ENCODE results near the gene RAD23A.

RAD23A gene

DNA sequence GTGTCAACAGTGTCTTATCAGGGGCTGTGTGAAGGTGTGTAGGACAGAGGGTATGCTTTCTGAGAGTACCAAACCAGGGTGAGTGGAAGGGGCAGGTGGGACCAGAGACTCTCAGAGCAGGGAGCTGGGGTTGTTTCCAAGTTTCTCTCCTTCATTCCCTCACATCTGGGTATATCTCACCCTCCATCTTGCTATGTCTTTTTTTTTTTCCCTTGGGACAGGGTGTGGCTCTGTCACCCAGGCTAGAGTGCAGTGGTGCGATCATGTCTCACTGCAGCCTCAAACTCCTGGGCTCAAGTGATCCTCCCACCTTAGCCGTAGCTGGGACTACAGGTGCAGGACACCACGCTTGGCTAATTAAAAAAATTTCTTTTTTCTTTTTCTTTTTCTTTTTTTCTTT is 34.3 kb downstream of the RAD23A start:
- Histone ChIP-seq H3K4me3 (ENCODE audit: low read depth, low read length) (no peak overlapping the region), H3K9me3 (ENCODE audit: control insufficient read depth, low read length) (no peaks in the 10 kb centered on the region), H3K9ac (no peak overlapping the region), H3K27me3 (ENCODE audit: control insufficient read depth, insufficient read depth, low read length) (no peaks in the 10 kb centered on the region), H3K79me2 (no peaks in the 10 kb centered on the region), H3K4me1 (no peaks in the 10 kb centered on the region), H3K36me3 (ENCODE audit: control insufficient read depth, insufficient read depth, low read length) (no peaks in the 10 kb centered on the region), H3K4me2 (ENCODE audit: low read length) (no peak overlapping the region), H2AFZ (no peak overlapping the region), H3K27ac (no peak overlapping the region)
- TF ChIP-seq, protein P1, sequence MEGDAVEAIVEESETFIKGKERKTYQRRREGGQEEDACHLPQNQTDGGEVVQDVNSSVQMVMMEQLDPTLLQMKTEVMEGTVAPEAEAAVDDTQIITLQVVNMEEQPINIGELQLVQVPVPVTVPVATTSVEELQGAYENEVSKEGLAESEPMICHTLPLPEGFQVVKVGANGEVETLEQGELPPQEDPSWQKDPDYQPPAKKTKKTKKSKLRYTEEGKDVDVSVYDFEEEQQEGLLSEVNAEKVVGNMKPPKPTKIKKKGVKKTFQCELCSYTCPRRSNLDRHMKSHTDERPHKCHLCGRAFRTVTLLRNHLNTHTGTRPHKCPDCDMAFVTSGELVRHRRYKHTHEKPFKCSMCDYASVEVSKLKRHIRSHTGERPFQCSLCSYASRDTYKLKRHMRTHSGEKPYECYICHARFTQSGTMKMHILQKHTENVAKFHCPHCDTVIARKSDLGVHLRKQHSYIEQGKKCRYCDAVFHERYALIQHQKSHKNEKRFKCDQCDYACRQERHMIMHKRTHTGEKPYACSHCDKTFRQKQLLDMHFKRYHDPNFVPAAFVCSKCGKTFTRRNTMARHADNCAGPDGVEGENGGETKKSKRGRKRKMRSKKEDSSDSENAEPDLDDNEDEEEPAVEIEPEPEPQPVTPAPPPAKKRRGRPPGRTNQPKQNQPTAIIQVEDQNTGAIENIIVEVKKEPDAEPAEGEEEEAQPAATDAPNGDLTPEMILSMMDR (IDR thresholded peaks at IDR 0.05): no peak

DNA sequence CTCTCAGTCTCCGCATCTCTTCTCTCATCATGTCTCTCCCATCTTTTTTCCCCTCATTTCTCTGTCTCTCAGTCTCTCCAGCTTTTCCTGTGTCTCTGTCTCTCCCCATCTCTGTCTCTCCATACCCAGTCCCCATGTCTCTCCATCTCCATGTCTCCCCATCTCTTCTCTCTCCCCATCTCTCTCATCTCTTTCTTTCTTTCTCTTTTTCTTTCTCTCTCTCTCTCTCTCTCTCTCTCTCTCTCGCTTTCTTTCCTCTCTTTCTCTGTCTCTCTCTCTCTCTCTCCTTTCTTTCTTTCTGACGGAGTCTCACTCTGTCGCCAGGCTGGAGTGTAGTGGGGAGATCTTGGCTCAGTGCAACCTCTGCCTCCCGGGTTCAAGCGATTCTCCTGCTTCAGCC is 37.0 kb downstream of the RAD23A start:
- TF ChIP-seq, protein P1 (IDR thresholded peaks at IDR 0.05): no peak
- H3K4me3 ChIP-seq (ENCODE audit: low read depth, low read length): no peak overlapping the region
- no peaks in the 10 kb centered on the region for H3K9me3 ChIP-seq (ENCODE audit: control insufficient read depth, low read length)
- H3K4me1 ChIP-seq: no peaks in the 10 kb centered on the region
- no peak overlapping the region for H3K4me2 ChIP-seq (ENCODE audit: low read length)
- no peaks in the 10 kb centered on the region for H3K79me2 ChIP-seq
- no peaks in the 10 kb centered on the region for H3K27me3 ChIP-seq (ENCODE audit: control insufficient read depth, insufficient read depth, low read length)
- no peak overlapping the region for H3K9ac ChIP-seq
- H2AFZ ChIP-seq: no peak overlapping the region
- no peaks in the 10 kb centered on the region for H3K36me3 ChIP-seq (ENCODE audit: control insufficient read depth, insufficient read depth, low read length)
- no peak overlapping the region for H3K27ac ChIP-seq

DNA sequence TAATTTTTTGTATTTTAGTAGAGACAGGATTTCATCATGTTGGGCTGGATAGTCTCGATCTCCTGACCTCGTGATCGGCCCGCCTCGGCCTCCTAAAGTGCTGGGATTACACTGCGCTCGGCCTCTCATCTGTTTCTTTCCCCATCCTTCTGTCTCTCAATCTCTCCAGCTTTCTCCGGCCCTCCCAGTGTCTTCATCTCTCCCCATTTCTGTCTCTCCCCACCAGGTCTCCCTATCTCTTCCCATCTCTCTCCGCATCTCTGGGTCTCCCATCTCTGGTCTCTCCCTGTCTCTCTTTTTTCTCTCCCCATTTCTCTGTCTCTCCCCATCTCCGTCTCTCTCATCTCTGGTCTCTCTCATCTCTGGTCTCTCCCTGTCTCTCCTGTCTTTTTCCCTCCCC is 37.4 kb downstream of the RAD23A start:
- TF ChIP-seq, protein P1 (IDR thresholded peaks at IDR 0.05): no peak
- Histone ChIP-seq H3K27me3 (ENCODE audit: control insufficient read depth, insufficient read depth, low read length) (no peaks in the 10 kb centered on the region), H3K4me1 (no peaks in the 10 kb centered on the region), H2AFZ (peak overlapping the region; percentile 62), H3K4me3 (ENCODE audit: low read depth, low read length) (peak overlapping the region; percentile 53), H3K9me3 (ENCODE audit: control insufficient read depth, low read length) (no peaks in the 10 kb centered on the region), H3K9ac (no peak overlapping the region), H3K4me2 (ENCODE audit: low read length) (peak overlapping the region; percentile 67), H3K27ac (no peak overlapping the region), H3K36me3 (ENCODE audit: control insufficient read depth, insufficient read depth, low read length) (no peaks in the 10 kb centered on the region), H3K79me2 (no peaks in the 10 kb centered on the region)

DNA sequence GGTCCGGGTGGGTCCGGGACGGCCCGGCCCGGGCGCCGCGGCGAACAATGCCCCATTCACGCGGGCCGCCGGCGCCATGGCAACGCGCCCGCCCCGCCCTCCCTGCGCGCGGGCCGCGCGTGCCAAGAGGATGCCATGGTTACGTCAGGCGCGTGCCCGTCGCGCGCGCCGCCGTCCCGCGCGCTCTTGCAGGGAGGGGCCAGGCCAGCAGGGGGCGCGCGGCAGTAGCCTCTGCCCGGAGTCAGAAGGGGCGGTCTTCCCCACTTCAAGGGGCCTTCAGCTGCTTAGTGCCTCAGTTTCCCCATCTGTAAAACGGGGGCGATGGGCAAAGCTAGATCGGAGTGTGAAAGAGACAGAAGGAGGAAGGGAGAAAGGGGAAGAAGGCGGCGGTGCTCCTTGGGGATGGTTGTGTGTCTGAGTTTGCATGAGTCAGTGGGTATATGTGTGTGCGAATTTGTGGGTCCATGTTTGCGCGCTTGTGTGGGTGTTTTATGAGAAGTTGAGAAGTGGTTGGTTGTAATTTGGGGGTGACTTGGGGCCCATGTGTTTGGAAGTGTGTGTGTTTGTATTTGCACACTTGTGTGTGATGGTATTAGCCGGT is 38.0 kb downstream of the RAD23A start:
- Histone ChIP-seq H3K27ac (no peak overlapping the region), H3K27me3 (ENCODE audit: control insufficient read depth, insufficient read depth, low read length) (no peaks in the 10 kb centered on the region), H3K9me3 (ENCODE audit: control insufficient read depth, low read length) (no peaks in the 10 kb centered on the region), H3K4me1 (no peaks in the 10 kb centered on the region), H2AFZ (peak overlapping the region; percentile 62), H3K36me3 (ENCODE audit: control insufficient read depth, insufficient read depth, low read length) (no peaks in the 10 kb centered on the region), H3K9ac (no peak overlapping the region), H3K4me3 (ENCODE audit: low read depth, low read length) (peak overlapping the region; percentile 53), H3K79me2 (no peaks in the 10 kb centered on the region), H3K4me2 (ENCODE audit: low read length) (peak overlapping the region; percentile 67)
- TF ChIP-seq, protein P1 (IDR thresholded peaks at IDR 0.05): peak; percentile 80

DNA sequence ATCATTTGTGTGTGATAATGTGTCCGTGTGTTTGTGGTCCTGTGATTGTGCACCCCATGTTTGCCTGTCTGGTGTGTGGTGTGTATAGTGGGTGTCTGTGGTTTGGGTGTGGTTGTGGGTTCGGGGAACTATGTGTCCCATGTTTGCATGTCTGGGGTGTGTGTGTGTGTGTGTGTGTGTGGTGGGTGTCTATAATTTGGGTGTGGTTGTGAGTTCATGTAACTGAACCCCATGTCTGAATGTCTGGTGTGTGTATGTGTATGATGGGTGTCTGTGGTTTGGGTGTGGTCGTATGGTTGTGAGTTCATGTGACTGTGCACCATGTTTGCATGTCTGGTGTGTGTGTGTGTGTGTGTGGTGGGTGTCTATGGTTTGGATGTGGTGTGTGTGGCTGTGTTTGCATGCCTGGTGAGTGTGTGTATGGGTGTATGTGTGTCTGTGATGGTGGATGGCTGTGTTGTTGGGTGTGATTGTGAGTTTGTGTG is 38.5 kb downstream of the RAD23A start:
- no peak overlapping the region for H3K27ac ChIP-seq
- H3K27me3 ChIP-seq (ENCODE audit: control insufficient read depth, insufficient read depth, low read length): no peaks in the 10 kb centered on the region
- H3K79me2 ChIP-seq: no peaks in the 10 kb centered on the region
- TF ChIP-seq, protein P1 (IDR thresholded peaks at IDR 0.05): no peak
- H2AFZ ChIP-seq: no peak overlapping the region
- H3K4me2 ChIP-seq (ENCODE audit: low read length): no peak overlapping the region
- no peaks in the 10 kb centered on the region for H3K36me3 ChIP-seq (ENCODE audit: control insufficient read depth, insufficient read depth, low read length)
- H3K9me3 ChIP-seq (ENCODE audit: control insufficient read depth, low read length): no peaks in the 10 kb centered on the region
- H3K4me3 ChIP-seq (ENCODE audit: low read depth, low read length): no peak overlapping the region
- no peaks in the 10 kb centered on the region for H3K4me1 ChIP-seq
- no peak overlapping the region for H3K9ac ChIP-seq
